Keratinocyte (primary cell): ENCODE measurements around the gene CEP20.

Source experiments
- EZH2 ChIP-seq: IDR thresholded peaks from one replicate; pipeline ENCODE4 v1.6.1; 2012; ENCODE audit warnings: inconsistent platforms, mild to moderate bottlenecking, low read length, moderate library complexity
- TF ChIP-seq, protein P1 (sequence below), 3 experiments: IDR thresholded peaks in 1 of 3; conservative IDR thresholded peaks in 1 of 3; optimal IDR thresholded peaks in 1 of 3; 2 replicates in 2 of 3; 3 replicates in 1 of 3; pipeline versions ENCODE3 to v1.5.1; 2011; ENCODE audit warnings: low read length in 3 of 3, mild to moderate bottlenecking in 3 of 3, moderate library complexity in 2 of 3, control low read depth in 1 of 3, inconsistent platforms in 1 of 3; ENCODE audit not compliant: insufficient read depth in 2 of 3; ENCODE audit errors: extremely low read depth in 1 of 3

GRCh38 chr16:15897834-15898254, 9.4 kb upstream of the CEP20 start:
- TF ChIP-seq, protein P1, sequence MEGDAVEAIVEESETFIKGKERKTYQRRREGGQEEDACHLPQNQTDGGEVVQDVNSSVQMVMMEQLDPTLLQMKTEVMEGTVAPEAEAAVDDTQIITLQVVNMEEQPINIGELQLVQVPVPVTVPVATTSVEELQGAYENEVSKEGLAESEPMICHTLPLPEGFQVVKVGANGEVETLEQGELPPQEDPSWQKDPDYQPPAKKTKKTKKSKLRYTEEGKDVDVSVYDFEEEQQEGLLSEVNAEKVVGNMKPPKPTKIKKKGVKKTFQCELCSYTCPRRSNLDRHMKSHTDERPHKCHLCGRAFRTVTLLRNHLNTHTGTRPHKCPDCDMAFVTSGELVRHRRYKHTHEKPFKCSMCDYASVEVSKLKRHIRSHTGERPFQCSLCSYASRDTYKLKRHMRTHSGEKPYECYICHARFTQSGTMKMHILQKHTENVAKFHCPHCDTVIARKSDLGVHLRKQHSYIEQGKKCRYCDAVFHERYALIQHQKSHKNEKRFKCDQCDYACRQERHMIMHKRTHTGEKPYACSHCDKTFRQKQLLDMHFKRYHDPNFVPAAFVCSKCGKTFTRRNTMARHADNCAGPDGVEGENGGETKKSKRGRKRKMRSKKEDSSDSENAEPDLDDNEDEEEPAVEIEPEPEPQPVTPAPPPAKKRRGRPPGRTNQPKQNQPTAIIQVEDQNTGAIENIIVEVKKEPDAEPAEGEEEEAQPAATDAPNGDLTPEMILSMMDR (optimal IDR thresholded peaks at IDR 0.05 in 1 of 3, IDR thresholded peaks at IDR 0.05 in 1 of 3, conservative IDR thresholded peaks at IDR 0.05 in 1 of 3; ENCODE audit: extremely low read depth in 1 of 3, insufficient read depth in 2 of 3, low read length in 3 of 3): no peak
- TF ChIP-seq EZH2: no peak
